H9 (cell line): ENCODE results near the gene STARD3NL. TPM values are rescaled to one million over a fixed set of nuclear protein-coding genes. Genes with fewer than 3 reads are reported as not detected.

ENCODE experiments used
- DNase-seq: peaks from one replicate; pipeline ENCODE4 v3.0.0-alpha.2; 2017
- H2AFZ ChIP-seq: one replicate; pipeline ENCODE4 v1.6.1; 2013; ENCODE audit warnings: mild to moderate bottlenecking, low read length, control low read depth, moderate library complexity
- H2AK5ac ChIP-seq: 2 replicates; pipeline ENCODE4 v1.6.1; 2013; ENCODE audit warnings: low read length, control low read depth, mixed read lengths; ENCODE audit not compliant: insufficient read length
- H2BK120ac ChIP-seq: one replicate; pipeline ENCODE4 v1.6.1; 2013; ENCODE audit warnings: low read depth, mild to moderate bottlenecking, low read length, control low read depth, inconsistent platforms; ENCODE audit not compliant: poor library complexity, severe bottlenecking
- H2BK12ac ChIP-seq: 2 replicates; pipeline ENCODE4 v1.6.1; 2013; ENCODE audit warnings: low read length, control low read depth, mixed read lengths, low read depth; ENCODE audit not compliant: insufficient read length
- H2BK15ac ChIP-seq: 2 replicates; pipeline ENCODE4 v1.6.1; 2013; ENCODE audit warnings: low read depth, low read length, control low read depth
- H2BK20ac ChIP-seq: one replicate; pipeline ENCODE4 v1.6.1; 2013; ENCODE audit warnings: low read depth, mild to moderate bottlenecking, low read length, control low read depth, inconsistent platforms; ENCODE audit not compliant: poor library complexity, severe bottlenecking
- H2BK5ac ChIP-seq: 2 replicates; pipeline ENCODE4 v1.6.1; 2013; ENCODE audit warnings: low read length, control low read depth, mixed read lengths; ENCODE audit not compliant: insufficient read length
- H3K14ac ChIP-seq: 2 replicates; pipeline ENCODE4 v1.6.1; 2013; ENCODE audit warnings: low read length, control low read depth; ENCODE audit not compliant: insufficient read depth
- H3K18ac ChIP-seq: 2 replicates; pipeline ENCODE4 v1.6.1; 2013; ENCODE audit warnings: low read depth, mild to moderate bottlenecking, mixed read lengths, low read length, control low read depth; ENCODE audit not compliant: insufficient read length
- H3K23ac ChIP-seq: 2 replicates; pipeline ENCODE4 v1.6.1; 2013; ENCODE audit warnings: low read length, control low read depth, mixed read lengths, low read depth; ENCODE audit not compliant: insufficient read length
- H3K23me2 ChIP-seq: 2 replicates; pipeline ENCODE4 v1.6.1; 2013; ENCODE audit warnings: low read depth, mild to moderate bottlenecking, mixed read lengths, low read length, control low read depth; ENCODE audit not compliant: insufficient read length, poor library complexity, severe bottlenecking
- H3K27ac ChIP-seq: 2 replicates; pipeline ENCODE4 v1.5.1; 2013; ENCODE audit warnings: low read length, control low read depth, mixed read lengths, low read depth; ENCODE audit not compliant: insufficient read length
- H3K27me3 ChIP-seq: 2 replicates; pipeline ENCODE4 v1.6.1; 2013; ENCODE audit warnings: low read length, control low read depth, inconsistent platforms; ENCODE audit not compliant: insufficient read depth
- H3K4ac ChIP-seq: 2 replicates; pipeline ENCODE4 v1.6.1; 2013; ENCODE audit warnings: low read depth, mild to moderate bottlenecking, control low read depth, inconsistent platforms, low read length, moderate library complexity
- H3K4me1 ChIP-seq: 2 replicates; pipeline ENCODE4 v1.6.1; 2013; ENCODE audit warnings: low read length, control low read depth, inconsistent platforms; ENCODE audit not compliant: insufficient read depth
- H3K4me2 ChIP-seq: 2 replicates; pipeline ENCODE4 v1.6.1; 2013; ENCODE audit warnings: low read length, control low read depth, mixed read lengths; ENCODE audit not compliant: insufficient read length, insufficient read depth
- H3K56ac ChIP-seq: 2 replicates; pipeline ENCODE4 v1.6.1; 2013; ENCODE audit warnings: low read depth, mild to moderate bottlenecking, mixed read lengths, low read length, control low read depth; ENCODE audit not compliant: insufficient read length
- H3K79me1 ChIP-seq: 2 replicates; pipeline ENCODE4 v1.6.1; 2013; ENCODE audit warnings: low read depth, mild to moderate bottlenecking, moderate library complexity, low read length, control low read depth, inconsistent platforms; ENCODE audit not compliant: insufficient read depth, poor library complexity, severe bottlenecking
- H3K79me2 ChIP-seq: 2 replicates; pipeline ENCODE4 v1.6.1; 2013; ENCODE audit warnings: low read length, control low read depth, inconsistent platforms; ENCODE audit not compliant: insufficient read depth
- H3K9ac ChIP-seq: 2 replicates; pipeline ENCODE4 v1.6.1; 2013; ENCODE audit warnings: low read length, control low read depth, mixed read lengths; ENCODE audit not compliant: insufficient read length; ENCODE audit errors: extremely low read depth
- H3K9me3 ChIP-seq: one replicate; pipeline ENCODE4 v1.6.1; 2013; ENCODE audit warnings: low read depth, low read length, inconsistent platforms; ENCODE audit not compliant: control insufficient read depth
- H3T11ph ChIP-seq: one replicate; pipeline ENCODE4 v1.6.1; 2013; ENCODE audit warnings: mild to moderate bottlenecking, low read length, control low read depth, inconsistent platforms
- H4K20me1 ChIP-seq: one replicate; pipeline ENCODE4 v1.6.1; 2013; ENCODE audit not compliant: control insufficient read depth, insufficient read length, insufficient read depth
- H4K5ac ChIP-seq: 2 replicates; pipeline ENCODE4 v1.6.1; 2013; ENCODE audit warnings: low read depth, mild to moderate bottlenecking, mixed read lengths, low read length, control low read depth; ENCODE audit not compliant: insufficient read length
- H4K8ac ChIP-seq: replicated peaks from 2 replicates; pipeline ENCODE4 v1.6.1; 2013; ENCODE audit warnings: low read length, control low read depth, mixed read lengths, low read depth; ENCODE audit not compliant: insufficient read length
- H4K91ac ChIP-seq: 2 replicates; pipeline ENCODE4 v1.6.1; 2013; ENCODE audit warnings: low read depth, mild to moderate bottlenecking, moderate library complexity, mixed read lengths, low read length, control low read depth; ENCODE audit not compliant: insufficient read length
- H3K27ac Mint-ChIP-seq, 3 experiments: 2 replicates in 2 of 3; 3 replicates in 1 of 3; pipeline ENCODE4 v1.8.0; 2020 to 2021; ENCODE audit warnings: mixed read lengths in 3 of 3, mild to moderate bottlenecking in 1 of 3, moderate library complexity in 1 of 3
- H3K27me3 Mint-ChIP-seq: 2 replicates; pipeline ENCODE4 v1.8.0; 2021; ENCODE audit warnings: low read depth, mild to moderate bottlenecking, moderate library complexity, mixed read lengths
- H3K36me3 Mint-ChIP-seq, 3 experiments: 2 replicates in 2 of 3; 3 replicates in 1 of 3; pipeline ENCODE4 v1.8.0; 2020 to 2021; ENCODE audit warnings: low read depth in 3 of 3, mixed read lengths in 3 of 3; ENCODE audit not compliant: insufficient read depth in 1 of 3
- H3K4me1 Mint-ChIP-seq, 2 experiments: 2 replicates each; pipeline ENCODE4 v1.8.0; 2020; ENCODE audit warnings: mixed read lengths in 2 of 2
- H3K4me3 Mint-ChIP-seq, 2 experiments: 2 replicates in 1 of 2; 3 replicates in 1 of 2; pipeline ENCODE4 v1.8.0; 2020 to 2021; ENCODE audit warnings: mild to moderate bottlenecking in 2 of 2, mixed read lengths in 2 of 2, moderate library complexity in 1 of 2
- H3K9me3 Mint-ChIP-seq, 2 experiments: 2 replicates in 1 of 2; 3 replicates in 1 of 2; pipeline ENCODE4 v1.8.0; 2020; ENCODE audit warnings: mild to moderate bottlenecking in 2 of 2, mixed read lengths in 2 of 2, moderate library complexity in 1 of 2
- WGBS: extraction: QIAGEN DNeasy Blood & Tissue Kit; methylation state at CpG from one replicate; pipeline ENCODE4 v1.1.7; 2013; ENCODE audit warnings: missing lambda C conversion rate, low lambda C conversion rate, mixed read lengths; ENCODE audit not compliant: insufficient read length; ENCODE audit errors: extremely low coverage; 5-methylcytosine and 5-hydroxymethylcytosine counted together
- total RNA-seq: library from RNA; stranded (reverse); gene quantifications from 2 replicates; pipeline ENCODE4 v1.2.1, GENCODE V29; 2021
- TF ChIP-seq, protein P1 (sequence below): fragments of 200-600 bp; sonication (generic); conservative IDR thresholded peaks from 3 replicates; pipeline ENCODE4 v1.8.0; 2021; ENCODE audit warnings: antibody characterized with exemption, mild to moderate bottlenecking

The STARD3NL gene
- total RNA-seq, 1 experiment from 2014 or later = 36.5 TPM

DNA sequence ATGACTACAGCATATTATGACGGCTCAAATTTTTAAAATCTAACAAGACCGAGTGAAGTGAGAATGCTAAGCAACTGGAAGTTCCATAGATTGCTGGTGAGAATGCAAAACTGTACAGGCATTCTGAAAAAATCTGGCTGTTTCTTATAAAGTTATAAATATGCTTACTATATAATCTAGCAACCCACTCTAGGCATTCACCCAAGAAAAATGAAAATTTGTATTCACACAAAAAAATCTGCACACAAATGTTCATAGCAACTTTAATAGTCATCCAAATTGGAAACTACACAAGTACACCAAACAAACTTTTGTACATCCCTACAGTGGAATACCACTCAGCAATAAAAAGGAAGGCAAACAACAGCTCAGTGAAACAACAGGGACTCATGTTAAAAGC, 39.9 kb upstream of the STARD3NL start:
- no CpG with 5 or more reads among the region's 2 CpGs for WGBS
- DNase-seq = no peak
- Histone ChIP-seq H3K27me3 (no peaks in the 10 kb centered on the region), H2AK5ac (no peak overlapping the region), H3K4me2 (no peak overlapping the region), H2BK120ac (no peak overlapping the region), H3K4ac (no peak overlapping the region), H4K5ac (no peak overlapping the region), H3T11ph (no peak overlapping the region), H3K9ac (no peak overlapping the region), H3K79me2 (no peaks in the 10 kb centered on the region), H3K9me3 (no peaks in the 10 kb centered on the region), H3K23ac (no peak overlapping the region), H2BK12ac (no peak overlapping the region), H4K91ac (no peak overlapping the region), H3K79me1 (no peaks in the 10 kb centered on the region), H3K56ac (no peak overlapping the region), H3K27ac (no peak overlapping the region), H3K14ac (no peak overlapping the region), H2AFZ (no peak overlapping the region), H3K18ac (no peak overlapping the region), H2BK5ac (no peak overlapping the region), H4K20me1 (no peaks in the 10 kb centered on the region), H3K23me2 (no peaks in the 10 kb centered on the region), H2BK20ac (no peak overlapping the region), H4K8ac (no peak overlapping the region), H2BK15ac (no peak overlapping the region), H3K4me1 (no peaks in the 10 kb centered on the region)
- H3K4me1 Mint-ChIP-seq = peaks cover 0 to 5% of the 10 kb centered on the region in 2 experiments; a peak in 1 of 4 replicates
- H3K27me3 Mint-ChIP-seq = no peaks in the 10 kb centered on the region; the same call in 1 of the 2 replicates
- H3K9me3 Mint-ChIP-seq = no peaks in the 10 kb centered on the region; a peak in 1 of 5 replicates
- H3K36me3 Mint-ChIP-seq = peaks cover 0 to 1% (median 0%) of the 10 kb centered on the region in 3 experiments; a peak in 1 of 7 replicates
- TF ChIP-seq, protein P1, sequence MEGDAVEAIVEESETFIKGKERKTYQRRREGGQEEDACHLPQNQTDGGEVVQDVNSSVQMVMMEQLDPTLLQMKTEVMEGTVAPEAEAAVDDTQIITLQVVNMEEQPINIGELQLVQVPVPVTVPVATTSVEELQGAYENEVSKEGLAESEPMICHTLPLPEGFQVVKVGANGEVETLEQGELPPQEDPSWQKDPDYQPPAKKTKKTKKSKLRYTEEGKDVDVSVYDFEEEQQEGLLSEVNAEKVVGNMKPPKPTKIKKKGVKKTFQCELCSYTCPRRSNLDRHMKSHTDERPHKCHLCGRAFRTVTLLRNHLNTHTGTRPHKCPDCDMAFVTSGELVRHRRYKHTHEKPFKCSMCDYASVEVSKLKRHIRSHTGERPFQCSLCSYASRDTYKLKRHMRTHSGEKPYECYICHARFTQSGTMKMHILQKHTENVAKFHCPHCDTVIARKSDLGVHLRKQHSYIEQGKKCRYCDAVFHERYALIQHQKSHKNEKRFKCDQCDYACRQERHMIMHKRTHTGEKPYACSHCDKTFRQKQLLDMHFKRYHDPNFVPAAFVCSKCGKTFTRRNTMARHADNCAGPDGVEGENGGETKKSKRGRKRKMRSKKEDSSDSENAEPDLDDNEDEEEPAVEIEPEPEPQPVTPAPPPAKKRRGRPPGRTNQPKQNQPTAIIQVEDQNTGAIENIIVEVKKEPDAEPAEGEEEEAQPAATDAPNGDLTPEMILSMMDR = no peak
- H3K27ac Mint-ChIP-seq = no peak overlapping the region
- H3K4me3 Mint-ChIP-seq = no peak overlapping the region
